NT2/D1 (cell line): ENCODE data around the gene CST6.

Experiments used
- YY1 ChIP-seq: IDR thresholded peaks from 2 replicates; pipeline ENCODE4 v1.6.1; 2011; ENCODE audit not compliant: insufficient read length, insufficient read depth
- ZNF274 ChIP-seq: IDR thresholded peaks from 2 replicates; pipeline ENCODE4 v1.6.1; 2011; ENCODE audit warnings: mild to moderate bottlenecking, low read depth, low read length

- TF ChIP-seq YY1 = no peak
- TF ChIP-seq ZNF274 = no peak
These were observed 44.4 kb upstream of the CST6 start for GRCh38 chr11:65967329-65967934.
